ENCODE results near the gene FOXQ1. TPM values are rescaled to one million over a fixed set of nuclear protein-coding genes. Genes with fewer than 3 reads are reported as not detected.
A peak's percentile ranks its signal among the peaks of the same experiment; 100 is the strongest.

Gene FOXQ1
- total and polyA plus RNA-seq, 2 of the 13 experiments (the other 11 are each of a cell fraction or from before 2014, with no cell fraction given), result 35.2 to 39.8 TPM

DNA sequence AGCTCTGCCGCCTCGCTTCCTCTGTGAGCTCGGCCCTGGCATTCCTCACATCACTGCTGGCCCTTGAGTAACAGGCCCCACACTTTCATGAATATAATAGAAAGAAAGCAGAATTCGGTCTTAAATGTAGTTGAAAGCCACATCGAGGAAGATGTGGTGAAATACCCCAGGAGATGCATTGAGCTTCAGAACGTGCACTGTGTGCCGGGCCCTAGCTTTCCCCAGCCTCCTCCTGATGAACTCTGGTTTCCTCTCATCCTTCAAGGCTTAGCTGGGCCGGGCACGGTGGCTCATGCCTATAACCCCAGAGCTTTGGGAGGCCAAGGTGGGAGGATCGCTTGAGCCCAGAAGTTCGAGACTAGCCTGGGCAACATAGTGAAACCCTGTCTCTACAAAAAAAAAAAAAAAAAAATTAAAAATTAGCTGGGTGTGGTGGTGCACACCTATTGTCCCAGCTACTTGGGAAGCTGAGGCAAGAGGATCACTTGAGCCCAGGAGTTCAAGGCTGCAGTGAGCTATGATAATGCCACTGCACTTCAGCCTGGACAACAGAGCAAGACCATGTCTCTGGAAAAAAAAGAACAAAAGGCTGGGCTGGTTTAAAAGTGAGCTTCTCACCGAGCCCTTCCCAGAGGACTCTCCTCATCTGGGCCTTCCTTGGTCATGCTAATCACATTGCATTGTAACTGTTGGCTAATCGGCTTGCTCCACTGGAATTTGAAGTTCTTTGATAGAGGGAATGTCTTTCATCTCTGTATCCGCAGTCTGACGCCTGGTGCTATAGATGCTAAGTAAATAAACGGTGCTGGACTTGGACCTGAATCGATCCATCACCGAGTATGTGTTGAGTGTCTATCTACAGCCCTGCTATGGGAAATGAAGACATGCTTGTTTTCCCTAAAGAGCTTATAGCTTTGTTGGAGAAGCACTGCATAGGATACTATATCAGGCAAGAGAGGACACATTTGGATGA, 43.8 kb upstream of the FOXQ1 start:
- POLR2A ChIA-PET, result interaction anchor here (0.7 to 10.7 kb wide), 38 partner anchors 12 to 433 kb away, joined by 3 to 900 read pairs (median 9); partner anchors contain the start of gene FOXQ1
- Histone ChIP-seq H3K9ac (ENCODE audit: insufficient read depth, low read depth, low read length) (peak overlapping the region; percentile 91), H3K4me1 (ENCODE audit: insufficient read depth, low read length) (peaks cover 84% of the 10 kb centered on the region), H2AFZ (ENCODE audit: low read length) (no peak overlapping the region), H3K79me2 (ENCODE audit: insufficient read depth, low read length) (no peaks in the 10 kb centered on the region), H3K9me3 (ENCODE audit: low read length) (peaks cover 11% of the 10 kb centered on the region), H3K36me3 (replicated peaks in 1 of 2; ENCODE audit: control insufficient read depth in 1 of 2, insufficient read depth in 2 of 2, low read length in 2 of 2) (no peaks in the 10 kb centered on the region), H3K27ac (ENCODE audit: extremely low read length, insufficient read depth, low read length) (peak overlapping the region; percentile 98), H3K4me3 (replicated peaks in 1 of 3; ENCODE audit: insufficient read depth in 1 of 3, low read depth in 2 of 3, low read length in 3 of 3) (peak overlapping the region; percentile 2 to 59 (median 22); a peak in 4 of 6 replicates), H3K4me2 (ENCODE audit: low read depth, low read length) (peak overlapping the region; percentile 91), H3K27me3 (ENCODE audit: control insufficient read depth in 1 of 2, insufficient read depth in 2 of 2, low read length in 2 of 2) (no peaks in the 10 kb centered on the region), H4K20me1 (ENCODE audit: insufficient read depth, low read length) (no peaks in the 10 kb centered on the region)
- intact Hi-C loops (cut with micrococcal nuclease; ENCODE audit: unreplicated experiment) (loop anchor here (1.0 to 2.0 kb wide), 5 partner anchors 40 to 213 kb away; no protein-coding TSS in a partner anchor), in situ Hi-C loops (cut with HindIII; ENCODE audit: extremely low pct_ligation_motif_present, low pct_unique_long_range_greater_than_20kb) (loop anchor here (5.0 kb wide), 3 partner anchors 44 to 356 kb away; partner anchors contain the start of gene FOXQ1)
- WGBS (ENCODE audit: low lambda C conversion rate), result under 1% methylated on average over 18 of the region's 18 CpGs
- ATAC-seq (peak; percentile 85), FAIRE-seq (peak; percentile 98), DNase-seq (ENCODE audit: low spot score) (peak; percentile 100)
- TSS peak; percentile 80 for BruUV-seq (replicated peaks)
- CTCF ChIA-PET (ENCODE audit: low intra/inter-chr PET ratio, low total read pairs), result no interaction called here
- TF ChIP-seq, protein P1, sequence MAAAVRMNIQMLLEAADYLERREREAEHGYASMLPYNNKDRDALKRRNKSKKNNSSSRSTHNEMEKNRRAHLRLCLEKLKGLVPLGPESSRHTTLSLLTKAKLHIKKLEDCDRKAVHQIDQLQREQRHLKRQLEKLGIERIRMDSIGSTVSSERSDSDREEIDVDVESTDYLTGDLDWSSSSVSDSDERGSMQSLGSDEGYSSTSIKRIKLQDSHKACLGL (CRISPR knock-in tag; IDR thresholded peaks at IDR 0.05), result no peak; the same call in 1 of the 2 replicates
- TF ChIP-seq RXRB (CRISPR knock-in tag; IDR thresholded peaks at IDR 0.05; ENCODE audit: borderline replicate concordance) (peak; percentile 98), YEATS4 (CRISPR knock-in tag; IDR thresholded peaks at IDR 0.05; ENCODE audit: borderline replicate concordance) (peak; percentile 88; the same call in 1 of the 2 replicates), ZFP90 (CRISPR knock-in tag; IDR thresholded peaks at IDR 0.05; ENCODE audit: borderline replicate concordance) (peak; percentile 97), GTF2F1 (IDR thresholded peaks at IDR 0.05; ENCODE audit: low read length) (no peak), THYN1 (CRISPR knock-in tag; IDR thresholded peaks at IDR 0.05; ENCODE audit: borderline replicate concordance, low read depth) (no peak), FOXA1 (IDR thresholded peaks at IDR 0.05) (peak; percentile 93), FOXA1 (CRISPR knock-in tag; IDR thresholded peaks at IDR 0.05) (peak; percentile 99), ZFP36L1 (CRISPR knock-in tag; IDR thresholded peaks at IDR 0.05) (peak; percentile 84; the same call in 1 of the 2 replicates), ZNF552 (CRISPR knock-in tag; IDR thresholded peaks at IDR 0.05; ENCODE audit: borderline replicate concordance) (peak; percentile 58; the same call in 1 of the 2 replicates), ELF1 (CRISPR knock-in tag; IDR thresholded peaks at IDR 0.05) (peak; percentile 77), ZNF20 (CRISPR knock-in tag; IDR thresholded peaks at IDR 0.05) (no peak), GABPA (IDR thresholded peaks at IDR 0.05; ENCODE audit: low read depth, low read length) (no peak), GABPA (CRISPR knock-in tag; IDR thresholded peaks at IDR 0.05; ENCODE audit: low read depth) (peak; percentile 68), ZKSCAN8 (CRISPR knock-in tag; IDR thresholded peaks at IDR 0.05; ENCODE audit: borderline replicate concordance) (peak; percentile 98), FIP1L1 (IDR thresholded peaks at IDR 0.05; ENCODE audit: borderline replicate concordance, insufficient read depth, low read depth, low read length) (no peak), NKX3-1 (CRISPR knock-in tag; IDR thresholded peaks at IDR 0.05) (peak; percentile 98), ZBTB3 (CRISPR knock-in tag; IDR thresholded peaks at IDR 0.05; ENCODE audit: borderline replicate concordance, low read depth) (peak; percentile 96; the same call in 1 of the 2 replicates), ZNF720 (CRISPR knock-in tag; IDR thresholded peaks at IDR 0.05) (no peak)
- TF ChIP-seq, protein P2, sequence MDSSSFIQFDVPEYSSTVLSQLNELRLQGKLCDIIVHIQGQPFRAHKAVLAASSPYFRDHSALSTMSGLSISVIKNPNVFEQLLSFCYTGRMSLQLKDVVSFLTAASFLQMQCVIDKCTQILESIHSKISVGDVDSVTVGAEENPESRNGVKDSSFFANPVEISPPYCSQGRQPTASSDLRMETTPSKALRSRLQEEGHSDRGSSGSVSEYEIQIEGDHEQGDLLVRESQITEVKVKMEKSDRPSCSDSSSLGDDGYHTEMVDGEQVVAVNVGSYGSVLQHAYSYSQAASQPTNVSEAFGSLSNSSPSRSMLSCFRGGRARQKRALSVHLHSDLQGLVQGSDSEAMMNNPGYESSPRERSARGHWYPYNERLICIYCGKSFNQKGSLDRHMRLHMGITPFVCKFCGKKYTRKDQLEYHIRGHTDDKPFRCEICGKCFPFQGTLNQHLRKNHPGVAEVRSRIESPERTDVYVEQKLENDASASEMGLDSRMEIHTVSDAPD (CRISPR knock-in tag; IDR thresholded peaks at IDR 0.05), result peak; percentile 83; the same call in 1 of the 2 replicates
- TF ChIP-seq, protein P3, sequence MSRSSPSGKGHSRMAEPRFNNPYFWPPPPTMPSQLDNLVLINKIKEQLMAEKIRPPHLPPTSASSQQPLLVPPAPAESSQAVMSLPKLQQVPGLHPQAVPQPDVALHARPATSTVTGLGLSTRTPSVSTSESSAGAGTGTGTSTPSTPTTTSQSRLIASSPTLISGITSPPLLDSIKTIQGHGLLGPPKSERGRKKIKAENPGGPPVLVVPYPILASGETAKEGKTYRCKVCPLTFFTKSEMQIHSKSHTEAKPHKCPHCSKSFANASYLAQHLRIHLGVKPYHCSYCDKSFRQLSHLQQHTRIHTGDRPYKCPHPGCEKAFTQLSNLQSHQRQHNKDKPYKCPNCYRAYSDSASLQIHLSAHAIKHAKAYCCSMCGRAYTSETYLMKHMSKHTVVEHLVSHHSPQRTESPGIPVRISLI (CRISPR knock-in tag; IDR thresholded peaks at IDR 0.05; ENCODE audit: borderline replicate concordance), result peak; percentile 91; the same call in 1 of the 2 replicates
